ENCODE data around the gene GREB1.
A peak's percentile ranks its signal among the peaks of the same experiment; 100 is the strongest.

GREB1 gene

DNA sequence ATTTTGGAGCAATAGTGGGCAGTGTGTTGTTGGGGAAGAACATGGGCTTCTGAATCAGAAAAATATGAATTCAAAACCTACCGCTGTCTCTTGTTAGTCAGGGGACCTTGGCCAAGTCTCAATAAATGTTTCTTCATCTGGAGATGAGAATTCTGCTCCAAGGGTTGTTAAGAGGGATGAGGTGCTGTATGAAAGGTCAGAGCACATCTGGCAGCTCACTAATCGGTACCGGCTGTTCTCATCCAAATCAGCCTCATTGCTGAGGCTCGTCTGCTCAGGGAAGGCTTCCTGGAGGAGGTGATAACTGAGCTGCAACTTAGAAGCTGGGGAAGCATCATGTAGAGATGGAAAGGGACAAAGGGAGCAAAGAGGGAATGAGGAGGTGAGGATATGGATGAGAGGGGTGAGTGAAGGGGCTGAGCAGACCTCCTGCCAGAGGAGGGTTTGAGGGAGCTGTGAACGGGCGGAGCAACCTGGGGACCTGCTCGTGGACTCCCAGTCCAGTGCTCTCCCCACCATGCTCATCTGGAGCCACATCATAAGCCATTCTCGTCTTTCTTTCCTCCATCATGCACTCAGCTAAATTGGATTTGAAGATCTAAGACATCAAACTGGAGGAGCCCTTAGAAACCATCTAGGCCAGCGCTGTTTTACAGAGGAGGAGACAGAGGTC is 47.4 kb downstream of the GREB1 start:
- DNase-seq = no peak

DNA sequence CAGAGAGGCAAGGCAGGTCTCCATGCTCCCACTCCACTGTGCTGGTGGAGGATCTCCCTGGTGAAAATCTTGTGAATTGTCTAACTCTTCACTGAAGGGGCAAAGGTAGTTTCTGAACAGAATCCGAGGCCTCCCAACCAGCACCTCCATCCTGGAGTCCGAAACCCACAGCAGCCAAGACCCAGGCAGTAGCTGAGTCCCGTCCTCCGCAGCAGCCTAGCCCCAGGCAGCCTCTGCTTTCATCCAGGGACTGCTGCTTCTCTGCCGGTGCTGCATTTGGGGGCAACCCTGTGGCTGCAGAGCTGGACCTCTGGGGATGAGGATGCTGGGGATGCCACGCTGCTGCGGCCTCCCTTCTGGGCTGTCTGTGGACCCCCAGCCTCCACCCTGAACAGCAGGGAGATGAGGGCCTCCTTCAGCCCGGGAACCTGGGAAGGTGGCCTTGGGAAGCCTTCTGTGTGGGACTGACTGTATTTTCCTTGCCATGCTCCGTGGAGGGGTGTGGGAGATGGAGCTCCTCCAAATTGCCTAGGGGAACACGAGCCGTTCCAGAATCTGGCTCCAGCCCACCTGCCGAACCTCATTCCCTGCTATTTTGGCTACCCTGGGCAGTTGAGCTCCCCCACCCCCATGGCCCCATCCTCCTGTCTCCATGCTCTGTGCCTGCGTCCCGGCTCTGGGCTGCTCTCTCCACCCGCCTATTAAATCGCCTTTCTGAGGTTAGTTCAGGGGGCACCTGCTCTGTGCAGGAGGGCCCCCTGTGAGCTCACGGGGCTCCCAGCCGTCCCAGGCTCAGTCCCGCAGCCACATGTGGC is 48.2 kb downstream of the GREB1 start:
- no peak for DNase-seq

DNA sequence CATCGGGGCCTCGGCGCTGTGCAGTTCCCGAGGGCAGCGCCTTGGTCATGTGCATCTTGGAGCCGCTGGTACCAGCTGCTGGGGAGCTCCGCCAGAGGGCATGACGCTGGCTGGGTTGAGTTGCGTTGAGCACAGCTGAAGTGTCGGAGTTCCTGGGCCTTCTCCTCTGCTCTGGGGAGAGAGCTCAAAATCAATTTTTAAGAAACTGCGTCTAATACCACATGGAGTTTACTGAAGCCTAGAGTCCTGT is 48.7 kb downstream of the GREB1 start:
- no peak for DNase-seq

DNA sequence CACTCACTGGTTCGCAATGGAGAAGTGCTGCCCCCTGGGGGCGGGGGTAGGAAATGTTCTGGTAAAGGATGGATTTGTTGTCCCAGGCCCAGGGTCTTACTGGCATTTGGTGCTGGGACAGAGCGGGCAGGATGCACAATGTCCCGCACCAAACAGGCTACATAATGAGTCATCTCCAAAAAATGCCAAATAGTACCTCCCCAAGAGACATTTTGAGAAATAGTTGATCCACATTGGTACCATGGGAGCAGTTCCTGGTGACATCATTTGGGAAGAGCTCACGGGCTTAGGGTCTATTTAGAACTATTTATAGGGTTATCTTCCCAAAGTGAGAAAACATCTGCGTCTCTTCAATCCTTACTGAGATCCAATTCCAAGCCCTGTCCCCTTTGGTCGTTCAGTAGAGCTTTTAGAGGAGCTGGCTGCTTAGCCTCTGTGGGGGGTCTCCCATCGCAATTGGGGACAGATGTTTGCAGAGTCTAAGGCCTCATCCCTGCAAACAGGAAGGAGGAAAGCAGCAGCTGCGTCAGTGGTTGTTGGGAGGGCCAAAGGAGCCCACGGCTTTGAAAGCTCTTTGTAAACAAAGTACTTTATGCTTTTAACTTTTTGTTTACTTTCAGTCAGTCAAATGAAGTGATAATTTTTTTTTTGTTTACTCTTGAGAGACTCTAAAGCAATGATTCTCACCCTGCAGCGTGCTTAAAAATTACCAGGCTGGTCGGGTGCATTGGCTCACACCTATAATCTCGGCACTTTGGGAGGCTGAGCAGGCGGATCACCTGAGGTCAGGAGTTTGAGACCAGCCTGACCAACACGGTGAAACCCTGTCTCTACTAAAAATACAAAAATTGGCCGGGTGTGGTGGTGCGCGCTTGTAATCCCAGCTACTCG is 49.3 kb downstream of the GREB1 start:
- DNase-seq = peak; percentile 79

DNA sequence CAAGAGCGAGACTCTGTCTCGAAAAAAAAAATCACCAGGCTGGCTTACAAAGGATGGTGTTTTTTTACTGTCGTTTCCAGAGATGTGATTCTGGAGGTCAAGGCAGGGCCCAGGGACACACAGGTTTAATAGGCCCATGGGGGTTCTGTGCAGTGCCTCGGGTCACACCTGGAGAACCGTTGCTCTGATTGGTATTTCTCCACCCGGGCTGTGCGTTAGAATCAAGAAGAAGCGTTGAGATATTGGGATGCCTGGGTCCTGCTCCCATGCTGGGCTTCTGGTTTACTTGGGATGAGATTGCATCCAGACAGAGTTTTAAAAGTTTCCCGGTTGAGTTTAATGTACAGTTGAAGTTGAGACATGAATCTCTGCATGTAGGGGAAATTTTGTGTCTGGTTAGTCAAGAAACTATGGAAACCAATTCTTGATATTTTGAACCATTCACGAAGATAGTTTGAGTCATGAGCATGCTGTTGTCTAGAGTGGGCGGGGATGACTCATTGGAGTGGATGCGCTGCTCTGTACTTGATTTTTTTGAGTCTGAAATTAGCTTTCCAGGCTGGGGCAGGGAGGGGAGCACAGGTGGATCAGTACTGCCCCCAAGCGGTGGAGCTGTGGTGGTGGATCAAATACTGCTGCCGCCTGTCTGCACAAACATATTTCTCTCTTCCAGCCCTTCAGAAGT is 50.1 kb downstream of the GREB1 start:
- peak; percentile 78 for DNase-seq

DNA sequence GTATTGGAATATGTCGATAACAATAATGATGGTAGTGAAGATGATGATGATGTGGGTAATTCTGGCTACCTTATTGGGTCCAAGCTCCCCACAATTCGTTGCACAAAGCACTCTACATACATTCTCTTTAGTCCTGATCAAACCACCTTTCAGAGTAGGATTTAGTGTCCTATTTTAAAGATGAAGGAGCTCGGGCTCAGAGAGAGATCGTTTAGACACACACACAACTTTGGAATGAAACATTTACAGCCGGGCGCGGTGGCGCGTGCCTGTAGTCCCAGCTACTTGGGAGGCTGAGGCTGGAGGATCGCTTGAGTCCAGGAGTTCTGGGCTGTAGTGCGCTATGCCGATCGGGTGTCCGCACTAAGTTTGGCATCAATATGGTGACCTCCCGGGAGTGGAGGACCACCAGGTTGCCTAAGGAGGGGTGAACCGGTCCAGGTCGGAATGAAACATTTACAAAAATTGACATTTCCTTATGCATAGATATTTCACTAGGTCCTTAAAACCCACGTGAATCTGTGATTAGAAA is 50.7 kb downstream of the GREB1 start:
- no peak for DNase-seq

DNA sequence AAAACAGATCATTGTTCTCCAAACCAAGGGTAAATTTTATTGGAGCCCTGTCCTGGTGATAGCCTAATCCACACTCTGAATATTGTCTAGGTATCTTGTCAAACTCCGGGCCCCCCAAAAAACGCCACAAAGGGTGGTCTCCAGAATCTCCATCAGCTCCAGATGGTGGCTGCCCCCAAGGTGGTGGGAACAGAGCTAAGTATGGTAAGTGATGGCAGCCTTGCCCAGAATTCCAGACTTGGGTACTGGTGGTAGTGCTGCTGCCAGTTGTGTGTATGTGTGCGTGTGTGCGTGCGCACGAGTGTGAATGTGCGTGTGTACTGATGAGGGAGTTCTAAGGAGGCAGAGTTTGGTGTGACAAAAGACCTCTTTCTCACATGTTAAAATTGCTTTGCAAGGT is 51.2 kb downstream of the GREB1 start:
- no peak for DNase-seq

DNA sequence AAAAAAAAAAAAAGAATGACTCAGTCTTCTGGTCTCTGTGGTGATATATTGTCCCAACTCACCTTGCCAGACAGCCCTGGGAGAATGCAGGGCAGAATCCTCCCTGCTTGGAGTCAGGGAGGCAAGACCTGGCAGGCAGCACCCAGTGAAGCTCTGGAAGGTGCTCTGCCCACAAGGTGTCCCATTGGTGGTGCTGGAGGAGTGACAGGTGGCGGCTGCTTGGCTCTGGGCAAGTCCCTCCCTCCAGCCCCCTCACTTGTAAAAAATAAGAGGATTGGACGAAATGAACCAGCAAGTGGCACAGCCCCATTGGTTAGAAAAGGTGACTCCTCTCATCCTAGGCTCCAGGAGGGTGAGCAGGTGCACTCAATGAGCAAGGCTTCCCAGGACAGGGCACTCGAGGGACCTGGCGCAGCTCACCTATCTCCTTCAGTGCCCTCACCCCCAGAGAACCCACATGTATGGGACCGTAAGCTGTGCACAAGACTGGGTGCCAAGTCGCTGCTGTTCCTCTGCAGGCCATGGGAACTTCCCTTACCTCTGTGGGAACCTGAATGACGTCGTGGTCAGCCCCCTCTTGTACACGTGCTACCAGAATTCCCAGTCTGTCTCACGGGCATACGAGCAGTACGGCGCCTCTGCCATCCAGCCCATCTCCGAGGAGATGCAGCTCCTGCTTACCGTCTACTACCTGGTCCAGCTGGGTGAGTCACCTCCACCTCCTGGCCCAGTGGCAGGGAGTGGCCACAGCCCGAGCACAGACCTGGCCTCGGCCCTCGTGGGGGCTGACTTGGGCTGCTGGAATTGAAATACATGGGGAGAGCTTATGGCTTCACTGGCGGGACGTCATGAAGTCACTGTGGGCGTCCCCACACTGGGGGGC is 54.6 kb downstream of the GREB1 start:
- DNase-seq = peak; percentile 41

DNA sequence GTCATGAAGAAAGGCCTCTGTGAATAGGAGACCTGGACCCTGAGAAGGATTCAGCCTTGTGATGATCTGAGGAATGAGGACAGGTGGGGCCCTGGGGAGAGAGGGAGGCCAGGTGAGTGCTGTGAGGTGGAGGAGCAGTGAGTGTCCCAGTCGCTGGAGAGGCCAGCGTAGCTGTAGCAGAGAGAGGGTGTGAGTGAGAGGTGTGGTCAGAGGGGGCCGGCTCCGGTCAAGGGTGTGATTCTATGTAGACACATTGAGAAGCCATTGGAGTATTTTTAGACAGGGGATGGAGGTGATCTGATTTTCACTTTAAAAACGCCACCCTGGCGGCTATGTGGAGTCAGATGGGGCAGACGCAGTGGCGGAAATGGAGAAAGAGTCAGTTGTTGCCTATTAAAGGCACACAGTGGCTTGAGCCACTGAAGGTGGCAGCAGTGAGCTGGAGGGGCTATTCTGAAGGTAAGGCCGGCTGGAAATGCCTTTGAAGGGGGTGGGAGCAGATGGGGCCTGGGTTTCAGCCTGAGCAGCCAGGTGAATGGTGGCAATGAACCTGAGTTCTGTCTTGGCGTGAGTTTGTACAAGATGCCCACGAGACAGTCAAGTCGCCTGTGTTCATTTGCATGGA is 55.6 kb downstream of the GREB1 start:
- DNase-seq = peak; percentile 61

DNA sequence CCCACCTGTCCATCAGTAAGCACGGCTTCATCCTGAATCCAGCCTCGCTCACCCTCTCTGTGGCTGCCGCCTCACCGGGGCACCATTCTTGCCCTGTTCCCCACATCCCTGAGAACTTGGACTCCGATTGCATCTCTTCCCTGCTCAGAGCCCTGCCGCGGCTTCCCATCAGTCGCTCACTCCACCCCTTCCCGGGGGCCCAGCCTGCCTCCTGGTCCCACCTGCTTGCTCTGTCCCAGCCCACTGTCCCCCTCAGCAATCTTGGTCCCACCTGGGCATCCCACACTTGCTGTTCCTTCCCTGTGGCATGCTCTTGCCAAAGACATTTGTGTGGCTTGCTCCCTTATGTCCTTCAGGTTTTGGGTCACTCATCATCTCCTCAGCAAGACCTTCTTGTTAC is 56.3 kb downstream of the GREB1 start:
- DNase-seq = no peak

DNA sequence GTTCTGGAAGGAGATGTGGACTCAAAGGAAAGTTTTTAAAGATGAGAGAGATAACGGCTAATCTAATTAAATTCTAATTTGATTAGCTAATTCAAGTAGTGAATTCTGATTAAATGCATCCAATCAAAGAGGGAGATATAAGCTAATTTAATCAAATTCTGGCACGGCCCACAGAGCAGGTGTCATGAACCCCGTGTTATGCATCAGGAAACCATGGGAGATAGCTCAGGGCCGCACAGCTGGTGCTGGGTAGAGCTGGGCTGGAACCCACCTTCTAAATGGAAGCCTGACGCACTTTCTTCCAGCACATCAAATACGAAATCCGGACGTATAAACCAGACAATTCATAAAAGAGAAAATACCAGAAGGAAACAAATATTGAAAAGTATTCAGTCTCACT is 57.2 kb downstream of the GREB1 start:
- DNase-seq = peak; percentile 57

DNA sequence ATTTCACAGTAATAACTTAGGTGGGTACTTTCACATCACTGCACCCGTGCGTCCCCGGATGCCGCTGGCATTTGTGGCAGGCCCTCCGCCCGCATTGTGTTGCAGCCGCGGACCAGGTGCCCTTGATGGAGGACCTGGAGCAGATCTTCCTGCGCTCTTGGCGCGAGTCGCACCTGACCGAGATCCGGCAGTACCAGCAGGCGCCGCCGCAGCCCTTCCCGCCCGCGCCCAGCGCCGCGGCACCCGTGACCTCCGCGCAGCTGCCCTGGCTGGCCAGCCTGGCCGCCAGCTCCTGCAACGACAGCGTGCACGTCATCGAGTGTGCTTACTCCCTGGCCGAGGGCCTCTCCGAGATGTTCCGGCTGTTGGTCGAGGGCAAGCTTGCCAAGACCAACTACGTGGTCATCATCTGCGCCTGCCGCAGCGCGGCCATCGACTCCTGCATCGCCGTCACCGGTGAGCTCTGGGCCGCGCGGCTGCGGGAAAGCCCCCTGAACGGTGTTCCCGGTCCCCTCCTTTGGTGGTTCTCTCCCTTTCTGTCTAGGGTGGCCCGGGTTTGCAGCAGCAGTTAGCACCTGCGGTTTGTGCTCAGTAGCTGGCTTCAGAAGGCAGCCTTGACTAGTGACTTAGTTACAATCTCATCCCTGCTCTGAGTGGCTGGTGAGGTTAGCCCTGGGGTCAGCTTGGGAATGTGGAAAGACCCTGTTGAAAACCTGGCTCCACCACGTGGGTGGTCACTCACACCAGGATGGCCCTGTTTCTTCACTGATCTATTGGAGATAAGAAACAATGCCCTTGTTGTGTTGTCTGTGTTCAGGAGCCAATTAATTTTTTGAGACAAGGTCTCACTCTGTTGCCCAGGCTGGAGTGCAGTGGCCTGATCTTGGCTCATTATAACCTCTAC is 59.1 kb downstream of the GREB1 start:
- DNase-seq = no peak

DNA sequence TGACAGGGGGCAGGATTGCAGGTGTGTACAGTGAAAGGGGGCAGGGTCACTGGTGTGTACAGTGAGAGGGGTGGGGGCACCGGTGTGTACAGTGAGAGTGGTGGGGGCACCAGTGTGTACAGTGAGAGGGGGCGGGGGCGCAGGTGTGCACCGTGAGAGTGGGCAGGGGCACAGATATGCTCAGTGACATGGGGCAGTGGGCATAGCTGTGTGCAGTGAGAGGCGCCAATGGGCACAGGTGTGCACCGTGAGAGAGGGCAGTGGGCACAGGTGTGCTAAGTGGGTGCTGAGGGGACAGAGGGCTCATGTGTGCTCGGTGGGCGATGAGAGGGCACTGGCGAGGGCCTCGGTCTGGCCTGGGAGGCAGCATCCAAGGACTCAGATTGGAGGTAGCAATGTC is 63.0 kb downstream of the GREB1 start:
- DNase-seq = no peak

DNA sequence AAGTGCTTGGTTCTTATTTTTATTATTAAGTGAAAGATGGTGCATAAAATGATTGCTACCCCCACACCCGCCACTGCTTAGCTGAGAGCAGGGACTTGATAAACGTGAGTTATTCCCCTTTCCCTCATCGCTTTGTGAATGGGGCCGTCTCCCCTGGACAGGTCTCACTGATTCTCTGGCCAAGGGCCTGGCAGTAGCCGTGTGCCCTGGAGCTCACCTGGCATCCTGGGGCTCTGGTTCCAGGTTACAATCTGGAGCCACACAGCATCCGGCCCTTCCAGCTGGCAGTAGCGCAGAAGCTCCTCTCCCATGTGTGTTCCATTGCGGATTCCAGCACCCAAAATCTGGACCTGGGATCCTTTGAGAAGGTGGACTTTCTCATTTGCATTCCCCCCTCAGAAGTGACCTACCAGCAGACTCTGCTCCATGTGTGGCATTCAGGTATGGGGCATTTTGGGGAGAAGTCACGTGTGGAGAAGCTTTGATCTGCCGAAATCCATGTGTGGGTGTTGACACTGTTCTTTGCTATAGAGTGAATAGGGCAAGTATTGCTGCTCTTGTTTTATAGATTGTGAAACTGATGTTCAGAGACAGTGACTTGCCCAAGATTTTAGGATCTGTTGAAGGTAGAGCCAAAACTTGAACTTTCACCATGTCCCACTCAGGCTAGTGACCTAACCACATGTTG is 63.8 kb downstream of the GREB1 start:
- no peak for DNase-seq

DNA sequence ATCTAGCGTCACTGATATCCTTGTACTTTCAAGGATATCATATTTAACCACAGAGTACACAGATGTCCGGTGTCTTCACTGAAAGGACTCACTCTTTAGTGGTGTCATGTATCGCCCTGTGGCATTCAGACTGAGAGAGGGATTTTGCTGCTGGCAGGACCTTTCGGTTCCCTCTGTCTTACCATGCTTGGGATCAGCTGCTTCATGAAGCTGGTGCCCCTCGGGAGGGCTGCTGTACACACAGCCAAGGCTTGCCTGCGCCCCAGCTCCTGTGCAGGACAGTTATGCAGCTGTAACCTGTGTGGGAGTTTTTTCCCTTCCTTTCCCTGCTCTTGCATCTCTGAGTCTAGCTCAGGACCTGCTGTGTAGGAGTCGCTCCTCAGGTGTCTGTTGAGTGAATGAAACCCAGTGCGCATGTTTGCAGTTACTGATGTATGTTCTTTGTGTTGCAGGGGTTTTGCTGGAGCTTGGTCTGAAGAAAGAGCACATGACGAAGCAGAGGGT is 64.4 kb downstream of the GREB1 start:
- no peak for DNase-seq

DNA sequence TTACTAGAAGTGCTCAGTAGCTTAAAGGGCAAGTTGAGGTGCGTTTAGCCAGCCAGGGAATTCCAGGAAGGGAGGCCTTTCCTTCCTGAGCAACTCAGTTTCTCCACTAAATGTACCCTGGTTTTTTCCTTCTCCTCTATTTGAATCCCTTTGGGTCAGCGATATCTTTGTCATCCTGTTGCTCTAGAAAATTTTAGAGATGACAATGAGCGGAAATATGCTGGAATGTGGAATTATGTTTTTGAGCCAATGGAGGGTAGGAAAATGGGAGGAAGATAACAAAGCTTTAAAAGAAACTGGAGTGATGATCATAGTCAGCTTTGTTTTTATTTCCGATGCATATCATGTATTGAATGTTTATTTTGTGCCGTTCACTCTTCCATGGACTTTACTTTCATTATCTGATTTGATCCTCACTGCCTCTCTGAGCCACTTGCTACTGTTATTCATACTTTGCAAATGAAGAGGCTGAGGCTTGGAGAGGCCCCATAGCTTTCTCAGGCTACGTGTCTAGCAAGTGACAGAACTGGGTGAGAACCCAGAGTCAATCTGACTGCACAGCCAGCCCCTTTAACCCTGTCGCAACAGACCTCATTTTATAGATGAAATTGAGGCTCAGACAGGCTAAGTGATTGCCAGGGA is 68.8 kb downstream of the GREB1 start:
- DNase-seq = no peak

DNA sequence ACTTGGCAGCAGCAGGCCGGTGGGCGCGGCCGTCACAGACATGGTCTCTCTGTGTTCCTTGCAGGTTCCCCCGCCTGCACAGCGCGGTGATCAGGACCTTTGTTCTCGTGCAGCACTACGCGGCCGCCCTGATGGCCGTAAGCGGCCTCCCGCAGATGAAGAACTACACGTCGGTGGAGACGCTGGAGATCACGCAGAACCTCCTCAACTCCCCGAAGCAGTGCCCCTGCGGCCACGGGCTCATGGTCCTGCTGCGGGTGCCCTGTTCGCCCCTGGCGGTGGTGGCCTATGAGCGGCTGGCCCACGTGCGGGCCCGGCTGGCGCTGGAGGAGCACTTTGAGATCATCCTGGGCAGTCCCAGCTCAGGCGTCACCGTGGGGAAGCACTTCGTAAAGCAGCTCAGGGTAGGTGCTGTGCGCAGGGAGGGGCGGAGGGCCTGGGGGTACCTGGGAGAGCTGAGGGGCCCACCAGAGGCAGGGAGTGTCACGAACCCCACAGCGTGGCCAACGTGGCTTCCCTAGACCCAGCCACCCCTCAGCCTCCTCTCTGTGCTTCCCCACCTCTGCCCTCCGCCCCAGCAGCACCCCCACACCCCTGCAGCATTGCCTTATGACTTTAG is 76.9 kb downstream of the GREB1 start:
- DNase-seq = no peak

DNA sequence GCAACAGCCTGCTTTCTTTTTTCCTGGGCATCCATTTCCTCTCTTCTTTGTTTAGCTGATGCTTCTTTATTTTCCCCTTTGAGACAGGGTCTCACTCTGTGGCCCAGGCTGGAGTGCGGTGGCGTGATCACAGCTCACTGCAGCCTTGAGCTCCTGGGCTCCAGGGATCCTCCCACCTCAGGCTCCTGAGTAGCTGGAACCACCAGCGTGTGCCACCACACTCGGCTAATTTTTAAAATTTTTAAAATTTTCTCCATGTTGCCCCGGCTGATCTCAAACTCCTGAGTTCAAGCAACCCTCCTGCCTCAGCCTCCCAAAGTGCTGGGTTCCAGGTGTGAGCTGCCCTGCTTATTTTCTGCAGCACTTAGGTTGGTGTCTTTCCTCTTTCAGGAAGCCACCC is 77.4 kb downstream of the GREB1 start:
- no peak for DNase-seq
